Lower leg skin (tissue), 4 donors: ENCODE results near the gene SASH3. TPM values are rescaled to one million over a fixed set of nuclear protein-coding genes. Genes with fewer than 3 reads are reported as not detected.

Source experiments
- DNase-seq, 2 donors: peaks; one replicate each; pipeline ENCODE4 v3.0.0-alpha.2; 2019; ENCODE audit warnings: low spot score in 2 of 2
- H3K4me3 ChIP-seq: fragments of 200-600 bp; sonication (generic); 2 replicates; pipeline ENCODE4 v1.5.1; 2017; ENCODE audit warnings: mild to moderate bottlenecking, low read depth; ENCODE audit not compliant: poor library complexity, severe bottlenecking
- CTCF ChIP-seq, 3 donors: fragments of 450-650 bp; IDR thresholded peaks; one replicate each; pipeline ENCODE4 v1.5.1; 2016; ENCODE audit warnings: antibody characterized with exemption in 3 of 3, mild to moderate bottlenecking in 3 of 3, moderate library complexity in 2 of 3
- POLR2A ChIP-seq, 2 donors: fragments of 450-650 bp; IDR thresholded peaks; one replicate each; pipeline ENCODE4 v1.6.1; 2016 to 2017; ENCODE audit warnings: antibody characterized with exemption in 2 of 2, mild to moderate bottlenecking in 1 of 2, moderate library complexity in 1 of 2
- WGBS, 2 donors: methylation state at CpG; one replicate each; pipeline ENCODE4 v1.1.5; 2018; 5-methylcytosine and 5-hydroxymethylcytosine counted together
- intact Hi-C: fragments of 100-400 bp; cut with DNase I; formaldehyde crosslinking; loops from one replicate; pipeline ENCODE4 v1.15.0; 2023; ENCODE audit warnings: low total_unique reads
- total RNA-seq, 4 donors: library from RNA; depleted of rRNA; stranded (reverse); fragments of >200 nt; gene quantifications; one replicate each; pipeline ENCODE4 v1.1.0, GENCODE V29; 2016

The SASH3 gene
- total RNA-seq, 4 donors from 2014 or later: 0.25 to 3.4 (median 1.6) TPM

- no peak for DNase-seq
- intact Hi-C loops: no loop called here
- no peak overlapping the region for H3K4me3 ChIP-seq
- TF ChIP-seq CTCF (IDR thresholded peaks at IDR 0.05) (no peak), POLR2A (IDR thresholded peaks at IDR 0.05) (no peak)
- 71 to 85% methylated on average over 4 of the region's 4 CpGs for WGBS, 2 donors
These were observed 3.0 kb downstream of the SASH3 start for GRCh38 chrX:129782706-129783105.

- WGBS, 2 donors: 88 to 96% methylated on average over 11 of the region's 11 CpGs
- H3K4me3 ChIP-seq: no peak overlapping the region
- intact Hi-C loops: no loop called here
- DNase-seq: no peak
- TF ChIP-seq CTCF (IDR thresholded peaks at IDR 0.05): no peak
- no peak for TF ChIP-seq POLR2A (IDR thresholded peaks at IDR 0.05)
These were observed 3.6 kb downstream of the SASH3 start for GRCh38 chrX:129783291-129783713.

DNA sequence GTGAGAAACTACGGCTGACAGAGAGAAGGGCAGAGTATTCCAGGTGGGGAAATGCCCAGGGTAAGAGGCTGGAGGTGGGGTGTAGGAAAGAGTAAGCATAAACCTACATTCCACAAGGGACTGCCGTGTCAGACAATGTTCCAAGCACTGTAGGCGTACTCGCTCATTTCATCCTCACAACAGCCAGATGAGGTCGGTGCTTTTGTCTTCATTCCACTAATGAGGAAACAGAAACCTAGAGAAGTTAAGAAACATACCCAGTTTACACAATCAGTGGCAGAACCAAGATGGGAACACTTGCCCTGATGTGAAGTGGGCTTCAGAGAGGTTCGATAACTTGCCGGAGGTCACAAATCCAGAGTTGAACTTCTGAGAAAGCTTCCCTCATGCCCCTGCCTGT lies 4.6 kb downstream of the SASH3 start:
- H3K4me3 ChIP-seq: no peak overlapping the region
- intact Hi-C loops: no loop called here
- no peak for DNase-seq

DNA sequence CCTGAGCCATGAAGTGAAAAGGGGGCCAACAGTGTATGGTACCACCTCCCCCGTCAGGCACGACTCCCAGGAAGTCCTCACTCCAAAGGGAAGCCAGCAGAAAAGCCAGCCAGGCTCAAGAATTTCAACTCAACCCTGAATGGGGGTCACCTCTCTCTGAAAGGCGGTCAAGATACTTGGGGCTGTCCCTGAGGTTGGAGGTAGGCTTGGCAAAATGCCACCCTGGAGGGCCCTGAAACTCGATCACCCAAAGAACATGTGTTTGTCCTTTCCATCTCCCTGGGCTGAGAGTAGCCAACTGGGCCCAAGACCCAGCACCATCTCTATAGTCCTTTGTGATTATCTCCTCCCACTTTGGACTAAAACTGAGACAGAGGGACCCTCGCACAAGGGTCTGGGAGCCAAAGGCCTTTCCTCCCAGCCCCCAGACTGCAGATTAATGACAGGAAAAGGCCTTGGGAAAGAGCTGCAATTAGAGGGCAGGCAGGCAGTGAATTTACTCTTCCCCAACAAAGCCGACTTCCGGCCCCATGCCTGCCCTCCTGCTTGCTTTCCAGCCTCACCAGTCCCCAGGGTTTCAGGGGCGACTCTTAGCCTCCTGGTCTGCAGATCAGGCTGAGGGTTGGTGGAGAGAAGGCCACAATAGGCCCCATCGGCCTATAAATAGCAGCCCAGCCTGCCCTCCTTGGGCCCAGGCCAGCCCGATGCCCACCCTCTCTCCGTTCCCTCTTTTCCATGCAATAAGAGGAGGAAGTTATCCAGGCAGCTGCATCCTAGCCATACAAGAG lies 5.6 kb downstream of the SASH3 start:
- H3K4me3 ChIP-seq: no peak overlapping the region
- intact Hi-C loops: no loop called here
- TF ChIP-seq CTCF (IDR thresholded peaks at IDR 0.05) (no peak), POLR2A (IDR thresholded peaks at IDR 0.05) (no peak)
- DNase-seq: no peak
- WGBS, 2 donors: 75 to 83% methylated on average over 8 to 11 of the region's 11 CpGs

More for the DNA sequence above, 4.6 kb downstream of the SASH3 start:
- TF ChIP-seq CTCF (IDR thresholded peaks at IDR 0.05): no peak
- TF ChIP-seq POLR2A (IDR thresholded peaks at IDR 0.05): no peak
- WGBS, 2 donors: 62 to 80% methylated on average over 7 of the region's 7 CpGs

- 78 to 92% methylated on average over 2 of the region's 3 CpGs for WGBS, 2 donors
These were observed 6.5 kb downstream of the SASH3 start for GRCh38 chrX:129786210-129786651.

More at GRCh38 chrX:129786210-129786651, 6.5 kb downstream of the SASH3 start:
- TF ChIP-seq CTCF (IDR thresholded peaks at IDR 0.05) (no peak), POLR2A (IDR thresholded peaks at IDR 0.05) (no peak)
- intact Hi-C loops: no loop called here
- H3K4me3 ChIP-seq: no peak overlapping the region
- no peak for DNase-seq
